NAMALWA (cell line): Measurements from ENCODE around the gene GPR171.
"Not testable (repeated sequence)": the region's sequence is repeated elsewhere in the genome, so short reads cannot be mapped to it uniquely, and the experiment has no call there.

Source experiments
- DNase-seq: peaks from one replicate; pipeline ENCODE4 v3.0.0-alpha.2; 2015; ENCODE audit warnings: low spot score

GPR171 gene, protein sequence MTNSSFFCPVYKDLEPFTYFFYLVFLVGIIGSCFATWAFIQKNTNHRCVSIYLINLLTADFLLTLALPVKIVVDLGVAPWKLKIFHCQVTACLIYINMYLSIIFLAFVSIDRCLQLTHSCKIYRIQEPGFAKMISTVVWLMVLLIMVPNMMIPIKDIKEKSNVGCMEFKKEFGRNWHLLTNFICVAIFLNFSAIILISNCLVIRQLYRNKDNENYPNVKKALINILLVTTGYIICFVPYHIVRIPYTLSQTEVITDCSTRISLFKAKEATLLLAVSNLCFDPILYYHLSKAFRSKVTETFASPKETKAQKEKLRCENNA

DNA sequence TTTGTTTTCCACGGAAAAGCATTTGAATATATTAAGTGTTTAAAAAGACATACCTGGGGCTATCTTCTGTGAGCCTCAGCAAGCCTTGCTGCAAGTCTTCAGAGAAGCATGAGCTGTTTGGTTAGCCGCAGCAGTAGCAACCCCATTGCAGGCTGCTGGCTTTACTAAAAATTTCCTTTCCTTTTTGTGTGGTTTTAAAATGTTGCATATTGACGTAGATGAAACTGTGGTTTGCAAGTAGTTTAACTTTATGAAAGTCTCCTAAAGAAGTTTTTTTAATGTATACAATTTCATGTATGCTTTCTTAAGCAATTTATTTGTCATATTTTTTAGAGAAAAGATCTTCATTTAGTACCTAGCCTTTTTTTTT lies at the start of gene GPR171:
GPR171 (minus strand) TSS at position 166 of the 370 bp plus-strand sequence. CDS start 3,830 bp downstream, outside the sequence.
- no peak for DNase-seq

DNA sequence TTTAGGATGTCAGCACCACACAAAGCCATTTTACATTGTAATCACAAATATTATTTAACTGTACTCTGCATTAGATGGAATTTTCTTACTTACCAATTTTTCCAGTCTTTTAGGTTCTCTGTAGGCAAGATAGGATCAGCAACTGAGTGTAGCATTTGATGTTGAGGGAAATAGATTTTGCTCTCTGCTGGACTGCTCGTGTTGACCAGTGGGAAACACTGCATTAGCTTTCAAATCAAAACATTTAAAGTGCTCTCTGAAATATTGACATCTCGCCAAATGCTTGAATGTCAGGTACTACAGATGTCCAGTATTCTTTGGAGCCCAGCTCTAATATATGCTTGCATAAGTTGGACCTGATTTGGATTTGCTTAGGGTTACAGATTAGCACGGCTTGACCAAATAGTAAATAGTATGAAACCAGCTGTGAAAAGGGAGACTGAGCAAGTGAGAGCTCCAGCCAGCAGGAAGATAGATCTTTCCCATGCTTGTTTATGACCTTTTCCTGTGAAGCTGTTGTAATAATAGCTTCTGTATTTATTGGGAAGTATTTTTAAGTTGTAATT lies 45.8 kb upstream of the GPR171 start:
- DNase-seq, result no peak

DNA sequence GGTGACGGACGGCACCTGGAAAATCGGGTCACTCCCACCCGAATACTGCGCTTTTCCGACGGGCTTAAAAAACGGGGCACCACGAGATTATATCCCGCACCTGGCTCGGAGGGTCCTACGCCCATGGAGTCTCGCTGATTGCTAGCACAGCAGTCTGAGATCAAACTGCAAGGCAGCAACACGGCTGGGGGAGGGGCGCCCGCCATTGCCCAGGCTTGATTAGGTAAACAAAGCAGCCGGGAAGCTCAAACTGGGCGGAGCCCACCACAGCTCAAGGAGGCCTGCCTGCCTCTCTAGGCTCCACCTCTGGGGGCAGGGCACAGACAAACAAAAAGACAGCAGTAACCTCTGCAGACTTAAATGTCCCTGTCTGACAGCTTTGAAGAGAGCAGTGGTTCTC lies 39.0 kb upstream of the GPR171 start:
- DNase-seq, result not testable (repeated sequence)

DNA sequence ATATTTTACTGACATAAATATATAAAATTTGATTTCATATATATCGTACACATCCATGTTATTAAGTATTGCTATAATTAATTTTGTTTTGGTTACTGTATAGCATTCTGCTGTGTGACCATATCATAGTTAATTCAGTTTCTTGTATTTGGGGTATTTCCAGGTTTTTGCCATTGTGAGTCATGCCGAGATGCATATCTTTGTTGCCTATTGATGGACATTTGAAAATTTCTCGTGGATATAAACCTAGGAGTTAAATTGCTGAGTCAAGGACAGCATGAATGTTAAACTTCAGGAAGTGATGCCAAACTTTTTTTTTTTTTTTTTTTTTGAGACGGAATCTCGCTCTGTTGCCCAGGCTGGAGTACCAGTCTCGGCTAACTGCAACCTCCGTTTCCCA lies 33.7 kb upstream of the GPR171 start:
- DNase-seq, result no peak

DNA sequence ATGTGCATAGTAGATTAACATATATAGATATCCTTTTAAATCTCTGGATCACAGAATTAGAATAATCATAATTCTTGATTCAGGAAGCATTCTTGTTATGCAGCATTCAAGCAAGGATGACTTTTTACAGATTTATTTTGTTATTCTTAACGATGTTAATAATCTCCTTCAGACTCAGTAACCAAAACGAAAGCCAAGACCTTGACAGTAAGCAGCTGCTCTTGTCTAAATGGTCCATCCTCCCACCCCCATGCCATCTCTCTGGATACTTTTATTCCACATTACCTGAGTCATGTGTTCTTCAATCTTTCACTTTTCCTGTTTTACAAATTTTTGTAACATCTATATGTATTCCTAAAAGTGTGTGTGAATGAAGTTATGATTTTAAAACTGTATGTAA lies 33.3 kb upstream of the GPR171 start:
- no peak for DNase-seq

DNA sequence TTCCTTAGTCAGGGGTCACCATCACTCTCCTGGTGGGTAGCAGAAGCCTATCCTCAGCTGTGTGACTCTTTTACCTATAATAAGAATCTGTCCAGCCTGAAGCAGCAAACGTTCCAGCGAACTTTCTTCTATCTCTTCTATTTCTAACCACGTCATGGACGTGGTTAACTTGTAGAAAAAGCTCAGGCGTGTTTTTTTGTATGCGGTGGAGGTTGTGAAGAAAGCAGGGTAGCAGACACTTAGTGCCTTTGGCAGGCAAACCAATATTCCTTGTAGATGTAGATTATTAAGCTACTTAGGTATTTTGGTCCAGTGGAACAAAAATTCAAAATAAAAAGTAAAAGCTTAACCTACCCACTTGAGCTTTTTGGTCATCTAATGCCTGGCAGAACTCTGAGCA lies 31.8 kb upstream of the GPR171 start:
- no peak for DNase-seq

DNA sequence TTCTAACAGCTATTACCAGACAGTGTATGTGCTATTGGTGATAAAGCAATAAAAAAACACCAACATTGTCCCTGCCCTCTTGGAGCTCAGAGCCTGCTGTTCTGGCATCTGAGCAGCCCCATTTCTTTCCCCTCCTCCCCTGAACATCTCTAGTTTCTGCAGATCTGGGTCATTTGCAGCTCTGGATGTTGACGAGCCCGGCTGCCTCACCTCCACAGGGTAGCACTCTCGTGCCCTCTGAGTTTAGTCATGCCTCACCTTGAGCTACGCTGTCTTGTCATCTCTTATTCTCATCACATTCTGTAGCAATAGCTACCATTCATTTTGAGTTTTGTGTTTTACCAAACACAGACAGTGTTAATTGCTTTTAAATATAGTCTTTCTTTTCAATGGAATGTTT lies 30.0 kb upstream of the GPR171 start:
- no peak for DNase-seq

DNA sequence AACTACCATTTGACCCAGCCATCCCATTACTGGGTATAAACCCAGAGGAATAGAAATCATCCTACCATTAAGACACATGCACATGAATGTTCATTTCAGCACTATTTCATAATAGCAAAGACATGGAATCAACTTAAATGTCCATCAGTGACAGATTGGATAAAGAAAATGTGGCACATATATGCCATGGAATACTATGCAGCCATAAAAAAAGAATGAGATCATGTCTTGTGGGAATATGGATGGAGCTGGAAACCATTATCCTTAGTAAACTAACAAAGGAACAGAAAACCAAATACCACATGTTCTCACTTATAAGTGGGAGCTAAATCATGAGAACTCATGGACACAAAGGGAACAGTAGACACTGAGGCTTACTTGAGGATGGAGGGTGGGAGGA lies 29.4 kb upstream of the GPR171 start:
- not testable (repeated sequence) for DNase-seq

DNA sequence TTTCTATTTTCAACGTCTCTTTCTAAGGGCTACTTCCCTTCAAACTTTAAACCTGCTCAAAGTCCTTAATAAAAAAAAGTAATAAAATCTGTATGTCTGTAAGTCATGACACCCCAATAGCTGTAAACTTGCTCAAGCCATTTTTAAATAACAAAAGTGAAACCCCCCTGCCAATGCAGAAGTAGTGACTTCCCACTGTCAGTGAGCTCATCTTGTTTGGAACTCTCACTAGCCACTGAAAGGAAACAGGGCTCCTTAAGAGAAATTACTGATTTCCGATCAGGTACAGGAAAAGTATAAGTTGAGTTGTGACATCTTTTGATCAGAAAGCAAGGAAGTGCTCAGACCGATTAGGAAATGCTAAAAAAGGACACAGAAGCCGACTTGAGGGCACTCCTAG lies 27.6 kb upstream of the GPR171 start:
- peak; percentile 16 for DNase-seq

DNA sequence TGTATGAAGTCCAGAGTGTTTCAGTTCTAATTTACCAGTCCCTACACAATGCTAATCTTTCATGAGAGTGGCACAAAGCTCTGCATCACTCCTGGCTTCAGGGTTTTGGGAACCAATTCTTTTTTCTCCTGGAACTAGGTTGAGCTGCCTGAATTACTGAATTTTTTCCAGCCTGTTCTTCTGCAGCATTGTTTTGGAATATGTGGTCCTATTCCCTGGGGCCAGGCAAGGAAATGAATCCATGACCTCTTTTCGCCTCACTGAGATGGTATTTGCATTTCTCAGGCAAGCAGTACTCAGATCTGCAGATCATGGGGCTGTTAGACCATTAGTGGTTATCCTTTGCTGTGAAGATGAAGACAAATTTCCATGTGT lies 25.6 kb upstream of the GPR171 start:
- no peak for DNase-seq

DNA sequence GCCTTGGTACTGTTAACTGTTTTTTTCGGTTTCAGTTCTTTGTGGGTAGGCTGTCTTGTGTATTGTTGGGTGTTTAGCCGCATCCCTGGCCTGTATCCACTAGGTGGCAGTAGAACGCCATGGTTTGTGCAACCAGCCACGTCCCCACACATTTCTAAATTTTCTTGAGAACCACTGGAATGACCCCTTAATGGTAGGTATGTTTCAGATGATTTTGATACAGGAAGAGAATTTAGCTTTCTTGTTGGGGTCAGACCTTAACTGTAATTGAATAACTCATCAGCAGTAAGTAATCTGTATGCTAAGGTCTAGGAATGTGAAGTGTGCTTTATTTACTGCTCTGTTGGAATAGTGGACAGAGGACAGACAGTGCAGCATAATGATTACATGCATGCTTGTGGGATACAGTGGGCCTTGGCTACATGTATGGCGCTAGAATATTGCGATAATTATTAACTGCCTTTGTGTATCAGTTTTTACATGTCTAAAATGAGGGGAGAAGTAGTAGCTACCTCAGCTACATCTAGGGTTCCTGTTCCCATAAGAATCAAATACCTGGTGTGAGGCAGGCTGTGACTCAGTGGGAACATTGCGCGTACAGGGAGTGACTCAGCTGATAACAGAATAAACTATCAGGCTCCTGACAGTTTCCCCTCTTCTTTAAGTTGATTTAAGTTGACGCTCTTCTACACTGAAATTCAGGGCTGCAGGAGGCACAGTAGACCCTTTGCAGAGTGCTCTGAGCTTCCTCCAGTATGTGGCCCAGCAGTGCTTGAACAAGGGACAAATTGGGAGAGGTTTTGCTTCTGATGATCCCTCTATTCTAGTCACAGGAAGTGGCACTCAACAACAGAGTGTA lies 25.0 kb upstream of the GPR171 start:
- DNase-seq, result peak; percentile 89

DNA sequence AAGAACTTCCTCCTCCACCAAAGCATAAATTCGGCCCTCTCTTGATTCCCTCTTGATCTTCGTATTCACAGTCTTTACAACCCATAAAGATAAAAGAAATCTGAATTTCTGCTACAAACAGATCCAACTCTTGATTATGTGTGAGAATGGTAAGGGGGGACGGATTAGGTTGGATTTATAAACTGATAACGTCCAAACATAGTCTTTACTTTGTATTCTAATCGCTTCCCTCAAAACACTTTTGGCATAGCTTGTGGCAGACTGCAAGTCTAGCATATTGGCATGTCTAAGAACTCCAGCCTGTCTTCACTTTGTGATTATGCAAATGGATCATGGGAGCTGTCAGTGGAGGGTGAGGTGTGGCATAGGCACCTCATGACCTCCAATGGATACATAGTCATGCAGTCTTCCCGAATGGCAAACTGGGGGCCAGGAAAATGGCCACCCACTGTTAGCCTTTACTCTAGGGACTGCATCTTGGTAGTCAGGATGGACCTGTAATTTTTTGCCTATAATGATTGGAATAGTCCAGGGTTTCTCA lies 24.3 kb upstream of the GPR171 start:
- no peak for DNase-seq

DNA sequence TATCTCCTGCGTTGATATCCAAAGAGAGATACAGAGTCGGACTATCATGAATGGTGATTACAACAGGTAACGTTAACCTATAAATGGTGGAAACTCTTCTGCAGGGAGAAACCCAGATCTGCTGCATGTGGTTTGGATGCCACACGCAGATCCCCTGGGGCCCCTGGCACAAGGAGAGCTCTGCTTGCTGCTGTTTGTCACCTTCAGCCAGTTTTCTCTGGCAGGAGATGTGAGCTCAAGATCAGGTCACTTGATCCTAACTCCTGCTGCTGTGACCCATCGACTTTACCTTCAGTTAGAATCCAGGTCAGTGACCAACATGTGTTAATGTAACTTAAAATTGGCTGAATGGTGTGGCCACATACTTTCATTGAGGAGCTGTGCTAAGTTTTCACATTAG lies 23.8 kb upstream of the GPR171 start:
- no peak for DNase-seq

DNA sequence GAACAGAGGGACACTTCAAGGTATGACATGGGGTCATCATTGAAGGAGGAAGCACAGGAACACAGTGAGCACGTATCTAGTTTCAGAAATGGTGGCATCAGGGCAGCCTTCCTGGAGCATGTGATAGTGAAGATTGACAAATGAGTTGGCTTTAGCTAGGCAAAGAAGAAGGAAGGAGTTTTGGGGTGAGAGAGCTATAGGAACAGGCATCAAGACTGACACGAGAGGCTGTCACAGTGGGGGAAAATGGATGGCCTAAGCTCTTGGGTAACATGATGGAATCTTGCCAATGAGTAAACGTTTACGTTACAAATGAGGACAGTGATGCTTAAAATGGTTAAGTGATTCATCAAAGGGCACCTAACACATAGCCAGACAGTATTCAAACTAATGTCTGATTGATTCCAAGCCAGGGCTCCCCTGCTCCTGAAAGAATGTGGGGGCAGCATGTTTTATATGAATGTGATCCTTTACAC lies 23.1 kb upstream of the GPR171 start:
- DNase-seq, result no peak

DNA sequence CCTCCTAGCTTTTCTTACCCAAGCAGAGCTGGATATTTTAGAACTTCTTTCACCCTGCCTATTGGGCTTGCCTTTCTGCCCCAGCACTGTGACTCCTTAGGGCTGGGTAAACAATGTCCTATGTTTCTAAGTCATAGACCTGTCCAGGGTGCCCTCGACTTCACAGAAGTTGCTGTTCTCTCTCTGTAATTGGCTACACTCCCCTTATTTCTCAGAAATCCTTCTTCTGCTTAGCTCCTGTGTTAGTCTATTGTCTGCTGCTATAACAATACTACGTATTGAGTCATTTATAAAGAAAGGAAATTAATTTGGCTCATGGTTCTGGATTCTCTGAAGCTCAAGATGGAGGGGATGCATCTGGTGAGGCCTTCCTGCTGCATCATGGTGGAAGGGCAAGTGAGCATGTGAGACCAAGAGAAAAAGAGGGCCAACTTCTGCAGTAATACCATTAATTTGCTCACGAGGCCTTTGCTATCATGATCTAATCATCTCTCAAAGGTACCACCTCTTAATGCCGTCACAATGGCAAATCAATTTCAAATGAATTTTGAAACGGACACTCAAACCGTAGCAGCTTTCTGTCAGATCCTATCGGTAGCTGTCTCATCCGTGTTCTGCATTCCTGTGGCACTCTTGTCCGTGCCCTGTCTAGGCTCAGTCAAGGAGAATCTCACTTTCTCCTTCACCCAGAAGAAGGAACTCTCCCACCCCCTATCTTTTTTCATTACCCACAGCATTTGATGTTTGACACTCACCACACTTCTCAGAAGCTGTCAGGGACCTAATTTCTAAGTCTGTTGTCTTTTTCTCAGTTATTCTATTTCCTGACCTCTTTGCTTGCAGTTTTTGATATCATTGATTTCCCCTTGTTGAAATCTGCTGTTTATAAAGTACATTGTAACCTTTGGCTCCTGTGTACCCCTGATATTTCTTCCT lies 22.3 kb upstream of the GPR171 start:
- DNase-seq, result no peak

DNA sequence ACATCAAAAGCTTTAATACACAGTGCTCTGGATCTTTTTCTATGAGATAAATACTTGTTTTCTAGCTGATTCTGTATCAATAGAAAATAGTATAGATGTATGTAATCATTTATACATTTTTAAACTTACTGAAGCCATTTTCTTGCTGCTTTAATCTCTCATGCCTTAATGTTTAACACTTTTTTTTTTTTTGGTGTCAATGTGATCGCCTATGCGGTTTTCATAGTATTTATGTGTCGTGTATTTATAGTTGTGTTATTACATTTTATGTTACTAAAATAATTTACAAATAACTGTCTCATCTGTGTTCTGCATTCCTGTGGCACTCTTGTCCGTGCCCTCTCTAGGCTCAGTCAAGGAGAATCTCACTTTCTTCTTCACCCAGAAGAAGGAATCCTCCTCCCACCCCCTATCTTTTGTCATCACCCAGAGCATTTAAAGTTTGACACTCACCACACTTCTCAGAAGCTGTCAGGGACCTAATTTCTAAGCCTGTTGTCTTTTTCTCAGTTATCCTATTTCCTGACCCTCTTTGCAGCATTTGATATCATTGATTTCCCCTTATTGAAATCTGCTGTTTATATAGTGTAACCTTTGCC lies 21.4 kb upstream of the GPR171 start:
- no peak for DNase-seq

DNA sequence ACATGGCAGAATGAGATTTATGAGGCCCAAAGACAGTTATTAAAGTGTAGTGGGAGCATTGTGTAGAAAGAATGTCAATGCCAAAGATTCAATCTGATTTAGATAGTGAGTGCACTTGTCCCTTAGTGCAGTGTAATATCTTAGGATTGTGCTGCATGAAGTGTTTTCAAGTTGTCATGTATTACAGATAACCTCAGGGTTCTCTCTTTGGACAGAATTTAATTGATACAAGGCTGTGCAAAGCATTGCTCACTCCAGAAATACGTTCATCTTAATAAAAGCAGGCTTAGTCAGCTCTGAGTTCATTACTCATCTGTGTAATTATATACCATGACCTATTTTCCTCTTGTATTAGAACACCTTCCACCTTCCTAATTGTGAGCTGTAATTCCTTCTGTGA lies 16.0 kb upstream of the GPR171 start:
- DNase-seq, result no peak

DNA sequence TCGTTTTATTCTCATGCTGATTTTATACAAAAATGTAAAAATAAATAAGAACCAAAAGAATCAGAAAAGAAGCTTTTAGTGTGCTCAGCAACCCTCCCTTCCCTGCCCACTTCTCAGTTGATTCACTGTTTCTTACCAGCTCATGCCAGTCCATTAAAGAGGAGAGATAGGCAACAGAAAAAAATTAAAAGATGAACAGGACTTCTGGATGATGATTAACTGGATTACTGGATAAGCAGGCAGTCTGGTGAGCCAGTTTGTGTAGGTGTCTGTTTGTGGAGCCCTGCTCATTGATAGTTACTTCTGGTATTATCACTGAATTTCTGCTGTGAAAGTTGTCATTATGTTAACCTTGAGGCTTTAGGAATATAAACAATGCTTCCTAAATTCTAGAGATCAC lies 15.1 kb upstream of the GPR171 start:
- DNase-seq, result no peak

DNA sequence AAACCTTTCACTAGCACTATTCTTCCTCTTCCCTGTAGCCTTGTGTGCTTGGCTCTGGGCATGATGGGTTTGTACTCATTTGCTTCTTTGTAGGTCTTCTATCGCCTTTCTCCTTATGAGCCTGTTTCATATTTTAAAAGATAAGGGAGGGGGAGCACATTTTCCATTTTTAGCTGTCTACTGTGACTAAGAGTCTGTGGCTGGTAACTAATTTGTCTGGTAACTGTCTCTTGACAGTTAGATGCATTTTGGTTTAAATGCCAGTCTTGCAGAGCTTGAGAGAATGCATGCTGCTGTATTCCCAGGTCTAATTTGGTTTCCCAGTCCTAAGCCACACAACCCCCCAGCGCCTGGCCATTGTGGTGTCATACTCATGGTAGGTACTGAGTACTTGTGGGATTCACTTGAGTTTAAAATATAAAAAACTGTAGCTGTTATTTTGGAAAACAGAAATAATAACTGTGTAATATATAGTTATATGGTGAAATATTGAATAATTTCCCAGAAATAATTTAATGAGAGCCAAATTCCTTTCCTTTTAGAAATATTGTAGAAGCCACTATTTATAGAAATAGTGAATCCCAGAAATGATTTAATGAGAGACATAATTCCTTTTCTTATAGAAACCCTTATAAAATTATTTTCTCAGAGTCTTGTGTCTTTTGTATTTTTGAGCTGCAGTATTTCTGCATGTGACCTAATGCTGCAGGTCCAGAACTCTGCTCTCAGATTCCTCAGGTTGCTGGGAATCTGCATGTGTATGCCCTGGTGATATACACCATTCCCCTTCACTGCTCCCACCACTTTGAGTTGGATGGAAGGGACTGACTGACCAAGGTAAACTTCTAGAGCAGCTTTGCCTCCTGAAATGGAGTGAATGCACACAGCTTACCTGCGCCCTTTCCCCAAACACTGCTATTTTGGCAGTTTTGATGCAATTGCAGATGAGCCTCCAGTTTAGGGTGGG lies 13.9 kb upstream of the GPR171 start:
- DNase-seq, result no peak

DNA sequence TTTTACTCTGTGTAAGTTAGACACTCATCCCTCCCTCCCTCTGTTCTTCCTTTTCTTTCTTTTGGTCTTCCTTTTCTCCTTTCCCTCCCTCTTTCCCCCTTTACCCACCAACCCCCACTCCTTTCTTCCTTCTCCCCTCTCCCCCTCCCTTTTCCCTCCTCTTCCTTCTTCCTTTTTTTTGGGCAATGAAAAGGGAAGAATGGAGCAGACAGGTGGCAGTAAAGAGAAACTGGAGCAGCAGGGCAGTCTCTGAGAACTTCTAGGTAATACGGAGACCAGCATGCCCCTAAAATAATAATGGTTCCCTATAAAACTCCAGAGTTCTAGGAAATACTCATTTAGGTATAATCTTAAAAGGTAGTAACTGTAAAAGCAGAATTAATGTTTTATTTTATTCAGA lies 11.4 kb upstream of the GPR171 start:
- no peak for DNase-seq
